ENCODE data around the gene CACNA1D. TPM values are rescaled to one million over a fixed set of nuclear protein-coding genes. Genes with fewer than 3 reads are reported as not detected.

The CACNA1D gene
- total and polyA plus RNA-seq, 9 of the 15 experiments (the other 6 are each of a cell fraction or from before 2014, with no cell fraction given) = 0.29 TPM; not detected in 8

DNA sequence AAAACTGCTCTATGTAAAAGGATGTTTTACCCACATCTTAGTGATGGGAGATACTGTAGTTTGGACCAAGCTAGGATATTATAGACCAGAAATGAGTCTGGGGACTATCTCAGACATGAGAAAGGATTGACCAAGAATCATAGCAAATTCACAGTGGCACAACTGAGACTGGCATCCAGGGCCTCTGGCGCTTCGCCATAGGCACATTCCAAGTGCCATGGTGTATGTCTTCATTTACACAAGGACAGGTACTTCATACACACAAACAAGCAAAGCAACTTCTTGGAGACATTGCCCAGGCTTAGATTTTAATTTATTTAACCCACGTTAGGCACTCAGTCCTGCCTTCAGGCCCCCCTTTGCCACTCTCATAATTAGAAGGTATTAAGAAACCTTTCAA lies 28.9 kb downstream of the CACNA1D start:
- CTCF ChIA-PET (ENCODE audit: low intra/inter-chr PET ratio) = no interaction called here
- Histone ChIP-seq H3K27ac (ENCODE audit: extremely low read depth, low read depth, low read length) (no peak overlapping the region), H4K20me1 (replicated peaks; ENCODE audit: control insufficient read depth, insufficient read depth, low read length) (no peaks in the 10 kb centered on the region), H3K27me3 (ENCODE audit: control insufficient read depth in 2 of 2, insufficient read depth in 2 of 2, low read length in 2 of 2) (no peaks in the 10 kb centered on the region; a peak in 1 of 5 replicates), H3K36me3 (ENCODE audit: control insufficient read depth, insufficient read depth, low read length) (no peaks in the 10 kb centered on the region), H3K4me2 (ENCODE audit: insufficient read depth, low read length) (no peak overlapping the region), H3K4me1 (replicated peaks in 1 of 2; ENCODE audit: control insufficient read depth in 2 of 2, insufficient read depth in 2 of 2, low read length in 2 of 2) (no peaks in the 10 kb centered on the region), H3K79me2 (ENCODE audit: control insufficient read depth, insufficient read depth, low read length) (no peaks in the 10 kb centered on the region), H3K9me1 (ENCODE audit: control insufficient read depth, insufficient read depth, low read length) (no peaks in the 10 kb centered on the region), H3K4me3 (no peak overlapping the region), H3K9me3 (replicated peaks; ENCODE audit: control insufficient read depth, insufficient read depth, low read depth, low read length) (no peaks in the 10 kb centered on the region), H3K9ac (ENCODE audit: insufficient read depth in 1 of 2, low read depth in 2 of 2, low read length in 2 of 2) (no peak overlapping the region), H2AFZ (ENCODE audit: low read depth, low read length) (no peak overlapping the region)
- no peak for DNase-seq (ENCODE audit: extremely low read depth in 1 of 4, low spot score in 3 of 4)
- BruUV-seq (replicated peaks) = no TSS peak
- no peak for FAIRE-seq
- POLR2A ChIA-PET = no interaction called here
- in situ Hi-C loops (cut with MboI) = no loop called here
- intact Hi-C loops (cut with micrococcal nuclease) = no loop called here
- ATAC-seq = no peak
- WGBS (ENCODE audit: insufficient coverage, low coverage, missing lambda C conversion rate) = 0% methylated on average over 3 of the region's 3 CpGs
- TF ChIP-seq STAG1 (CRISPR knock-in tag; IDR thresholded peaks at IDR 0.05; ENCODE audit: borderline replicate concordance) (no peak), THRB (CRISPR knock-in tag; conservative IDR thresholded peaks at IDR 0.05) (no peak), PYGO2 (tag; IDR thresholded peaks at IDR 0.05) (no peak), NR2C1 (IDR thresholded peaks at IDR 0.05) (no peak), NR2C1 (tag; IDR thresholded peaks at IDR 0.05) (no peak), CREB1 (IDR thresholded peaks at IDR 0.05) (no peak), CREB1 (CRISPR knock-in tag; IDR thresholded peaks at IDR 0.05) (no peak), ETV5 (CRISPR knock-in tag; IDR thresholded peaks at IDR 0.05; ENCODE audit: low read depth) (no peak), ZNF282 (CRISPR knock-in tag; IDR thresholded peaks at IDR 0.05) (no peak), PURB (CRISPR knock-in tag; IDR thresholded peaks at IDR 0.05; ENCODE audit: low read depth) (no peak), ZNF316 (IDR thresholded peaks at IDR 0.05) (no peak), SPI1 (IDR thresholded peaks at IDR 0.05; ENCODE audit: borderline replicate concordance, low read depth, low read length) (no peak), CBFB (CRISPR knock-in tag; IDR thresholded peaks at IDR 0.05) (no peak), E2F4 (CRISPR knock-in tag; IDR thresholded peaks at IDR 0.05; ENCODE audit: low read depth) (no peak), CXXC5 (CRISPR knock-in tag; IDR thresholded peaks at IDR 0.05) (no peak), NFIX (CRISPR knock-in tag; IDR thresholded peaks at IDR 0.05; ENCODE audit: low read depth) (no peak), HNRNPH1 (optimal IDR thresholded peaks at IDR 0.05; ENCODE audit: low read depth, low read length) (no peak), SREBF2 (CRISPR knock-in tag; IDR thresholded peaks at IDR 0.05) (no peak)
- TF ChIP-seq, protein P1, sequence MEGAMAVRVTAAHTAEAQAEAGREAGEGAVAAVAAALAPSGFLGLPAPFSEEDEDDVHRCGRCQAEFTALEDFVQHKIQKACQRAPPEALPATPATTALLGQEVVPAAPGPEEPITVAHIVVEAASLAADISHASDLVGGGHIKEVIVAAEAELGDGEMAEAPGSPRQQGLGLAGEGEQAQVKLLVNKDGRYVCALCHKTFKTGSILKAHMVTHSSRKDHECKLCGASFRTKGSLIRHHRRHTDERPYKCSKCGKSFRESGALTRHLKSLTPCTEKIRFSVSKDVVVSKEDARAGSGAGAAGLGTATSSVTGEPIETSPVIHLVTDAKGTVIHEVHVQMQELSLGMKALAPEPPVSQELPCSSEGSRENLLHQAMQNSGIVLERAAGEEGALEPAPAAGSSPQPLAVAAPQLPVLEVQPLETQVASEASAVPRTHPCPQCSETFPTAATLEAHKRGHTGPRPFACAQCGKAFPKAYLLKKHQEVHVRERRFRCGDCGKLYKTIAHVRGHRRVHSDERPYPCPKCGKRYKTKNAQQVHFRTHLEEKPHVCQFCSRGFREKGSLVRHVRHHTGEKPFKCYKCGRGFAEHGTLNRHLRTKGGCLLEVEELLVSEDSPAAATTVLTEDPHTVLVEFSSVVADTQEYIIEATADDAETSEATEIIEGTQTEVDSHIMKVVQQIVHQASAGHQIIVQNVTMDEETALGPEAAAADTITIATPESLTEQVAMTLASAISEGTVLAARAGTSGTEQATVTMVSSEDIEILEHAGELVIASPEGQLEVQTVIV (CRISPR knock-in tag; IDR thresholded peaks at IDR 0.05; ENCODE audit: borderline replicate concordance) = no peak
- TF ChIP-seq, protein P2, sequence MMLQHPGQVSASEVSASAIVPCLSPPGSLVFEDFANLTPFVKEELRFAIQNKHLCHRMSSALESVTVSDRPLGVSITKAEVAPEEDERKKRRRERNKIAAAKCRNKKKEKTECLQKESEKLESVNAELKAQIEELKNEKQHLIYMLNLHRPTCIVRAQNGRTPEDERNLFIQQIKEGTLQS (IDR thresholded peaks at IDR 0.05) = no peak
- TF ChIP-seq, protein P2 (CRISPR knock-in tag; conservative IDR thresholded peaks at IDR 0.05) = no peak

Measured in K562 (cell line).